AG09309 (cell line): ENCODE measurements around the gene ADCY3.

Experiments used
- DNase-seq: peaks from one replicate; pipeline ENCODE4 v3.0.0-alpha.2; 2010; ENCODE audit warnings: low read depth
- H3K4me3 ChIP-seq: 2 replicates; pipeline ENCODE4 v1.5.1; 2011; ENCODE audit warnings: mild to moderate bottlenecking, low read depth, low read length, moderate library complexity; ENCODE audit not compliant: control insufficient read depth
- CTCF ChIP-seq: IDR thresholded peaks from 2 replicates; pipeline ENCODE4 v1.5.1; 2011; ENCODE audit warnings: mild to moderate bottlenecking, low read depth, low read length, inconsistent platforms; ENCODE audit not compliant: insufficient read depth, control insufficient read depth; ENCODE audit errors: missing control alignments

Gene ADCY3

GRCh38 chr2:24861500-24861899 lies 58.5 kb downstream of the ADCY3 start:
- TF ChIP-seq CTCF = no peak
- no peak overlapping the region for H3K4me3 ChIP-seq
- no peak for DNase-seq

GRCh38 chr2:24860631-24861030 lies 59.4 kb downstream of the ADCY3 start:
- no peak overlapping the region for H3K4me3 ChIP-seq
- no peak for TF ChIP-seq CTCF
- no peak for DNase-seq

DNA sequence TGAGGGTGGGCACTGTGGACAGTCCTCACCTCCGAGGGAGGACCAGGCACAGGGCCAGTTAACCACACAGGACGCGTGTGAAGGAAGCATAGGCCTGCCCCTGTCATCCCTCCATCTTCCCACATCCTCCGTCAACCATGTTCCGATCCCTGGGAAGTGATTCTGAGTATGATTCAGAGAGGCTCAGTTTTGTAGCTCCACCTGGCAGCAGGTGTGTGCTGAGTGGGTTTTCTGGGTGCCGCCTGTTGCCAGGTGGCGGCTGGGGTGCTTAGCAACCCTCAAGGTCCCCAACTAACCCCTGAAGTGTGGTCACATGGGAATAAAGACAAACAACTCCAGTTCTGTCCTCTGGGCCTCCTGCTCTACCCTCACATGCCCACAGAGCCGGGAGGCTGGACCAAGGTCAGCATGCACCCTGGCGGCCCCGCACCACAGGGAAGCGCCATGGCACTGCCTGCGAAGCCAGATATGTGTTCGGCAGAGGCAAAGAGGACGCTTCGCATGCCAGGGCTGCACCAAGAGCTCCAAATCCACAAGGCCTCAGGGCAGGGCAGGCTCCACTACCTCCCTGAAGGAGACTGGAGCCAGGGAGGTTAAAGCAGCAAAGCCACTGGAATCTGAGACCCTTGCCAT lies 60.0 kb downstream of the ADCY3 start:
- H3K4me3 ChIP-seq = no peak overlapping the region
- TF ChIP-seq CTCF = no peak
- no peak for DNase-seq

GRCh38 chr2:24858996-24859395 lies 61.0 kb downstream of the ADCY3 start:
- no peak for TF ChIP-seq CTCF
- no peak for DNase-seq
- H3K4me3 ChIP-seq = no peak overlapping the region

GRCh38 chr2:24857746-24858145 lies 62.3 kb downstream of the ADCY3 start:
- no peak for TF ChIP-seq CTCF
- H3K4me3 ChIP-seq = no peak overlapping the region
- DNase-seq = no peak

DNA sequence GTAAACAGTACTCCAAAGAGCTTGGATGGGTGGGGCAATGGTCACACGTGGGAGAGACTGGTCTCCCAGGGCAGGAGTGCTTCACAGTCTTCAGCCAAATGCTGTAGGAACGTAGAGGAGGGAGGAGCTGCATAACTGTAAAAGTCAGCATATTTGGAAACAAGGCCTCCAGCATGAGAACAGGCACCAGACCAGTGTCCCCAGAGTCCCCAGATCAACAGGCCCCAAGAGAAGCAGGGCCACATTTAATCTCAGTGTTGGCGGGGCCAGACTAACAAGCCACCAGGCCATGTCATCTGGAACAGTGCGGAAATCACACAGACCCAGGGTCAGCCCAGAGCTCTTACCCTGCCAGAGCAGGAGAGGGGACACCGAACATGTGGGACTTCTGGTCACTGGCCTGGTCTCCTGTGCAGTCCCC lies 63.2 kb downstream of the ADCY3 start:
- no peak overlapping the region for H3K4me3 ChIP-seq
- TF ChIP-seq CTCF = no peak
- DNase-seq = no peak

GRCh38 chr2:24855726-24856125 lies 64.3 kb downstream of the ADCY3 start:
- DNase-seq = no peak
- no peak for TF ChIP-seq CTCF
- no peak overlapping the region for H3K4me3 ChIP-seq
